ENCODE data around the gene SEPTIN12.

The SEPTIN12 gene

DNA sequence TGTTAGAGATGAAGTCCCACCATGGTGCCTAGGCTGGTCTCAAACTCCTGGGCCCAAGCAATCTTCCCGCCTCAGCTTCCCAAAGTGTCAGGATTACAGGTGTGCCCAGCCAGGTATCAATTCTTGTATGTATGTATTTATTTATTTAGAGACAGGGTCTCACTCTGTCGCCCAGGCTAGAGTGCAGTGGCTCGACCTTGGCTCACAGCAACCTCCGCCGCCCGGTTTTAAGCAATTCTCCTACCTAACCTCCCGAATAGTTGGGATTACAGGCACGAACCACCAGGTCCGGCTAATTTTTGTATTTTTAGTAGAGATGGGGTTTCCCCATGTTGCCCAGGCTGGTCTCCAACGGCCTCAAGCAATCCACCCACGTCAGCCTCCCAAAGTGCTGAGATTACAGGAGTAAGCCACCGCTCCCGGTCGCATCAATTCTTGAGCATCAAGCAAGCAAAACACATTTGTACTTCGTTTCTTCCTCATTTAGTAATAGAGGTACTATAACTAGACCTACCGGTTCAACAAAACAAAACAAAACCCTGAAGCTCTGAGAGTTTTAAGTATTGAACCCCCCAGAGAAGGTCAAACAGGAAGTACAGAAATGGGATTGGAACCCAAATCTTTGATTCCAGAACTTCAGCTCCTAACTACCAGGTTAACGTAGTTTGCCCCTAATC, 20.1 kb downstream of the SEPTIN12 start:
- H3K79me1 ChIP-seq (ENCODE audit: low read length) = peaks cover 9% of the 10 kb centered on the region
- H3K9ac ChIP-seq (ENCODE audit: low read length) = peak overlapping the region; percentile 95
- H3K23ac ChIP-seq (ENCODE audit: low read length) = no peak overlapping the region
- H3K27ac ChIP-seq (ENCODE audit: low read depth, low read length) = no peak overlapping the region
- no CpG with 5 or more reads among the region's 17 CpGs for WGBS (ENCODE audit: extremely low coverage, insufficient coverage, low lambda C conversion rate)
- no peak for DNase-seq
- peaks cover 6% of the 10 kb centered on the region for H3K79me2 ChIP-seq (ENCODE audit: control insufficient read depth, insufficient read depth, low read length)
- H3K56ac ChIP-seq (ENCODE audit: low read length) = peak overlapping the region; percentile 97
- H2BK5ac ChIP-seq (ENCODE audit: low read length) = no peak overlapping the region
- H3K4me1 ChIP-seq (ENCODE audit: control insufficient read depth, low read depth, low read length) = peaks cover 1% of the 10 kb centered on the region
- H2AK5ac ChIP-seq (ENCODE audit: low read length) = no peak overlapping the region
- H3K4ac ChIP-seq (ENCODE audit: low read depth, low read length) = peak overlapping the region; percentile 26
- no peak overlapping the region for H2BK120ac ChIP-seq (ENCODE audit: low read depth, low read length)
- peak overlapping the region; percentile 70 for H3K4me3 ChIP-seq (ENCODE audit: low read length)
- no peak overlapping the region for H3K18ac ChIP-seq (ENCODE audit: low read length)
- H2BK15ac ChIP-seq (replicated peaks; ENCODE audit: low read depth) = no peak overlapping the region
- H3K4me2 ChIP-seq (ENCODE audit: low read length) = peak overlapping the region; percentile 97
- H4K5ac ChIP-seq (ENCODE audit: low read length) = no peak overlapping the region
- H3K27me3 ChIP-seq (ENCODE audit: insufficient read depth, low read length, poor library complexity) = no peaks in the 10 kb centered on the region
- no peak overlapping the region for H4K8ac ChIP-seq (ENCODE audit: low read depth, low read length)
- H3K36me3 ChIP-seq (ENCODE audit: control insufficient read depth, insufficient read depth, low read length) = peaks cover 2% of the 10 kb centered on the region

DNA sequence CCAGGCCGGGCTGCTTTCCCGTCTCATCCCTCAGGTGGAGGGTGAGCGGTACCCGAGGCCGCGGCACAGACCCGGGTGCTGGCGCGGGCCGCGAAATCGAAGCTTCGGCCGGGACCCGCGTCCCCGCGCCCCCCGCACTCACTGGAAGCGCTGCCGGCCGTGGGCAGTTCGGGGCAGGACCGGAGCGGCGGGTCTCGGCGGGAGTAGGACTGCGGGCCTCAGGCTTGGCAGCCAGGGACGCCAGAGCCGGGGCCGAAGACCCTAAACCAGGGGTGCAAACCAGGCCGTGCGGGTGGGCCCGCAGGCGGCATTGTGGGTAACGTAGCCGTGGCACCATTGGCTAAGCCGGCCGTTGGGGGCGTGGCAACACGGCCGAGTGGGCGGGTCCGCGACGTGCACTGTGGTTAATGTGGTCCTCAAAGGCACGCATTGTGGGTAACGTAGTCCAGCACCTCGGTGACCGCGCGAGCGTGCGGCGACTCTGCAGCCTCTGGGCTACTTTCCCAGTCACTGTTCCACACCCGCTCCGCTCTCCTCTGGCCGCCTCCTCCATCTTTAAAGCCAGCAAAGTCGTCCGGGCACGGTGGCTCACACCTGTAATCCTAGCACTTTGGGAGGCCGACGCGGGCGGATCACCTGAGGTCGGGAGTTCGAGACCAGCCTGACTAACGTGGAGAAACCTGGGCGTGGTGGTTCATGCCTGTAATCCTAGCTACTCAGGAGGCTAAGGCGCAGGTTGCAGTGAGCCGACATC, 21.1 kb downstream of the SEPTIN12 start, which contains the start of gene ZNF500:
TSS of gene ZNF500 (minus strand) at position 288 of the 754 bp plus-strand sequence. CDS start 1,184 bp downstream, outside the sequence.
- no peak within 1 kb of the TSS for H4K5ac ChIP-seq (ENCODE audit: low read length)

GRCh38 chr16:4765511-4766474, 22.4 kb downstream of the SEPTIN12 start:
- peak overlapping the region; percentile 93 for H3K56ac ChIP-seq (ENCODE audit: low read length)
- peaks cover 6% of the 10 kb centered on the region for H3K79me2 ChIP-seq (ENCODE audit: control insufficient read depth, insufficient read depth, low read length)
- no peak overlapping the region for H4K5ac ChIP-seq (ENCODE audit: low read length)
- no peaks in the 10 kb centered on the region for H3K27me3 ChIP-seq (ENCODE audit: insufficient read depth, low read length, poor library complexity)
- H3K27ac ChIP-seq (ENCODE audit: low read depth, low read length) = no peak overlapping the region
- H2BK5ac ChIP-seq (ENCODE audit: low read length) = no peak overlapping the region
- H3K4ac ChIP-seq (ENCODE audit: low read depth, low read length) = no peak overlapping the region
- H4K8ac ChIP-seq (ENCODE audit: low read depth, low read length) = no peak overlapping the region
- peaks cover 9% of the 10 kb centered on the region for H3K79me1 ChIP-seq (ENCODE audit: low read length)
- peaks cover 1% of the 10 kb centered on the region for H3K4me1 ChIP-seq (ENCODE audit: control insufficient read depth, low read depth, low read length)
- peaks cover 2% of the 10 kb centered on the region for H3K36me3 ChIP-seq (ENCODE audit: control insufficient read depth, insufficient read depth, low read length)
- no peak overlapping the region for H2BK120ac ChIP-seq (ENCODE audit: low read depth, low read length)
- H3K4me3 ChIP-seq (ENCODE audit: low read length) = no peak overlapping the region
- no peak for DNase-seq
- H3K9ac ChIP-seq (ENCODE audit: low read length) = peak overlapping the region; percentile 96
- no peak overlapping the region for H2AK5ac ChIP-seq (ENCODE audit: low read length)
- no peak overlapping the region for H3K18ac ChIP-seq (ENCODE audit: low read length)
- H3K23ac ChIP-seq (ENCODE audit: low read length) = no peak overlapping the region
- H3K4me2 ChIP-seq (ENCODE audit: low read length) = peak overlapping the region; percentile 25
- no CpG with 5 or more reads among the region's 26 CpGs for WGBS (ENCODE audit: extremely low coverage, insufficient coverage, low lambda C conversion rate)
- no peak overlapping the region for H2BK15ac ChIP-seq (replicated peaks; ENCODE audit: low read depth)

More for the DNA sequence above, 21.1 kb downstream of the SEPTIN12 start, which contains the start of gene ZNF500:
- peak; percentile 98 for DNase-seq
- Histone ChIP-seq H3K4me2 (ENCODE audit: low read length) (peak within 1 kb of the TSS; percentile 88), H3K56ac (ENCODE audit: low read length) (peak within 1 kb of the TSS; percentile 93), H2BK15ac (replicated peaks; ENCODE audit: low read depth) (no peak within 1 kb of the TSS), H2BK120ac (ENCODE audit: low read depth, low read length) (no peak within 1 kb of the TSS), H2AK5ac (ENCODE audit: low read length) (no peak within 1 kb of the TSS), H3K4me3 (ENCODE audit: low read length) (peak within 1 kb of the TSS; percentile 86), H3K4ac (ENCODE audit: low read depth, low read length) (peak within 1 kb of the TSS; percentile 75), H3K27me3 (ENCODE audit: insufficient read depth, low read length, poor library complexity) (no peaks in the 10 kb centered on the region), H3K36me3 (ENCODE audit: control insufficient read depth, insufficient read depth, low read length) (peaks cover 2% of the 10 kb centered on the region), H2BK5ac (ENCODE audit: low read length) (no peak within 1 kb of the TSS), H3K9ac (ENCODE audit: low read length) (peak within 1 kb of the TSS; percentile 96), H3K18ac (ENCODE audit: low read length) (peak within 1 kb of the TSS; percentile 53), H3K4me1 (ENCODE audit: control insufficient read depth, low read depth, low read length) (peaks cover 1% of the 10 kb centered on the region), H3K79me1 (ENCODE audit: low read length) (peaks cover 9% of the 10 kb centered on the region), H3K79me2 (ENCODE audit: control insufficient read depth, insufficient read depth, low read length) (peaks cover 6% of the 10 kb centered on the region), H3K27ac (ENCODE audit: low read depth, low read length) (peak within 1 kb of the TSS; percentile 53), H3K23ac (ENCODE audit: low read length) (no peak within 1 kb of the TSS), H4K8ac (ENCODE audit: low read depth, low read length) (no peak within 1 kb of the TSS)
- WGBS (ENCODE audit: extremely low coverage, insufficient coverage, low lambda C conversion rate) = no CpG with 5 or more reads among the region's 72 CpGs

DNA sequence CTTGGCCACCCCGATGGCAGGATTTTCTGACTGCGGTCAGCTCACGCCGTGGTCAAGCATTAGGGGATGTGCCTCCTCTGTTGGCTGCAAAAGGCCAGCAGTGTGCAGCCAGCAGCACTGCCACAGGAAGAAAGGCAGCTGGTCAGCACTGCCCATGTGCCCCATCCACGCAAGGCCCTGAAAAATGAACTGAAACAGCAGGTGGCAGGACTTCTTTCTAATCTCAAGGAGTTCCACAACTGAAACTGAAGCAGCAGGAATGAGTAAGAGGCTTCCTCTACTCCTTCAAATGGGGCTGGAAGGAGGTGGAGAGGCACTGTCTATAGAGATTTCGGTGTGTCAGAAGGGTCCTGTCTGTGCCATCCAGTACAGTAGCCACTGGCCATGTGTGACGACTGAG, 24.4 kb downstream of the SEPTIN12 start:
- Histone ChIP-seq H3K4ac (ENCODE audit: low read depth, low read length) (no peak overlapping the region), H3K27ac (ENCODE audit: low read depth, low read length) (no peak overlapping the region), H2BK15ac (replicated peaks; ENCODE audit: low read depth) (no peak overlapping the region), H3K4me2 (ENCODE audit: low read length) (no peak overlapping the region), H3K36me3 (ENCODE audit: control insufficient read depth, insufficient read depth, low read length) (peaks cover 6% of the 10 kb centered on the region), H2BK120ac (ENCODE audit: low read depth, low read length) (no peak overlapping the region), H3K23ac (ENCODE audit: low read length) (no peak overlapping the region), H3K4me1 (ENCODE audit: control insufficient read depth, low read depth, low read length) (peaks cover 1% of the 10 kb centered on the region), H3K79me2 (ENCODE audit: control insufficient read depth, insufficient read depth, low read length) (peaks cover 6% of the 10 kb centered on the region), H2AK5ac (ENCODE audit: low read length) (no peak overlapping the region), H3K9ac (ENCODE audit: low read length) (no peak overlapping the region), H3K4me3 (ENCODE audit: low read length) (no peak overlapping the region), H3K56ac (ENCODE audit: low read length) (no peak overlapping the region), H3K27me3 (ENCODE audit: insufficient read depth, low read length, poor library complexity) (no peaks in the 10 kb centered on the region), H3K18ac (ENCODE audit: low read length) (no peak overlapping the region), H3K79me1 (ENCODE audit: low read length) (peaks cover 9% of the 10 kb centered on the region), H4K5ac (ENCODE audit: low read length) (no peak overlapping the region), H2BK5ac (ENCODE audit: low read length) (no peak overlapping the region), H4K8ac (ENCODE audit: low read depth, low read length) (no peak overlapping the region)
- DNase-seq = no peak
- WGBS (ENCODE audit: extremely low coverage, insufficient coverage, low lambda C conversion rate) = no CpG with 5 or more reads among the region's 7 CpGs

DNA sequence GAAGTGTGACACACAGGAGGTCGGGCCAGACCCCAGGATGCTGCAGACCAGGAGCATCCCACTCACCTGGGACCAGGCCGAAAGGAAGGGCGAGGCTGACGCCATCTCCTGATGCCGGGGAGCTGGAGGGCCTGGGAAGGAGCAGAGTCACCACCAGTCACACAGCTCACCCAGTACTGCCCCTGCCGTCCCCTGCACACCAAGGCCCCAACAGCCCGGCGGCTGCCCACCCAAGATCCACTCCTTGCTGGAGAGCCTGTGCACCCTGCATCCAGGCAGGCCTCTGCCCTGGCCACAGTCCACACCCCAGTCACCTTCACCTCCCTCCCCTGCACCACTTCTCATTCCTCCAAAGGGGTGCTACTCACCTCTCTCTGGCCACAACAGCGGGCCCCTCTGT, 25.9 kb downstream of the SEPTIN12 start:
- Histone ChIP-seq H2BK120ac (ENCODE audit: low read depth, low read length) (no peak overlapping the region), H4K8ac (ENCODE audit: low read depth, low read length) (no peak overlapping the region), H3K9ac (ENCODE audit: low read length) (no peak overlapping the region), H3K27me3 (ENCODE audit: insufficient read depth, low read length, poor library complexity) (no peaks in the 10 kb centered on the region), H3K79me1 (ENCODE audit: low read length) (peaks cover 9% of the 10 kb centered on the region), H3K4ac (ENCODE audit: low read depth, low read length) (no peak overlapping the region), H3K4me1 (ENCODE audit: control insufficient read depth, low read depth, low read length) (peaks cover 1% of the 10 kb centered on the region), H3K4me3 (ENCODE audit: low read length) (no peak overlapping the region), H2AK5ac (ENCODE audit: low read length) (no peak overlapping the region), H3K18ac (ENCODE audit: low read length) (no peak overlapping the region), H3K27ac (ENCODE audit: low read depth, low read length) (no peak overlapping the region), H3K79me2 (ENCODE audit: control insufficient read depth, insufficient read depth, low read length) (peaks cover 6% of the 10 kb centered on the region), H3K56ac (ENCODE audit: low read length) (no peak overlapping the region), H4K5ac (ENCODE audit: low read length) (no peak overlapping the region), H3K23ac (ENCODE audit: low read length) (no peak overlapping the region), H2BK5ac (ENCODE audit: low read length) (no peak overlapping the region), H2BK15ac (replicated peaks; ENCODE audit: low read depth) (no peak overlapping the region), H3K4me2 (ENCODE audit: low read length) (no peak overlapping the region), H3K36me3 (ENCODE audit: control insufficient read depth, insufficient read depth, low read length) (peaks cover 6% of the 10 kb centered on the region)
- DNase-seq = no peak
- WGBS (ENCODE audit: extremely low coverage, insufficient coverage, low lambda C conversion rate) = no CpG with 5 or more reads among the region's 9 CpGs

All from mesendoderm (in vitro differentiated cells).